GM12878 (cell line): ENCODE results near the gene SPRR3. TPM values are rescaled to one million over a fixed set of nuclear protein-coding genes. Genes with fewer than 3 reads are reported as not detected.

Experiments used
- ATAC-seq: fragments of 200-7000 bp; cut with Tn5 transposase; 3 replicates; pipeline ENCODE4 v1.9.1; 2020; ENCODE audit warnings: mild to moderate bottlenecking, moderate library complexity
- BruUV-seq: library from RNA; stranded (reverse); fragments of 400-500 nt; replicated peaks from 2 replicates; lab custom pipeline; 2021; lab: Mats Ljungman, UMichigan
- CTCF ChIA-PET: fragments of 300-600 bp; sonication (Branson Sonifier 250); formaldehyde crosslinking; extraction: SDS; loops from one replicate; lab custom pipeline; 2021; ENCODE audit warnings: inconsistent platforms; lab: Yijun Ruan, JAX
- POLR2A ChIA-PET: fragments of 350-600 bp; formaldehyde crosslinking; extraction: SDS; loops from one replicate; lab custom pipeline; 2021; ENCODE audit warnings: inconsistent platforms; lab: Charles Lee
- RAD21 ChIA-PET: fragments of 300-600 bp; sonication (Branson Sonifier 250); formaldehyde crosslinking; loops from one replicate; lab custom pipeline; 2023; ENCODE audit warnings: antibody characterized with exemption; ENCODE audit not compliant: unreplicated experiment; lab: Charles Lee
- SMC1A ChIA-PET: fragments of 300-600 bp; sonication (Branson Sonifier 250); formaldehyde crosslinking; loops from one replicate; lab custom pipeline; 2023; ENCODE audit not compliant: unreplicated experiment, uncharacterized antibody; lab: Charles Lee
- DNase-seq: peaks from one replicate; pipeline ENCODE4 v3.0.0-alpha.2; 2011; ENCODE audit warnings: low read depth, low spot score
- FAIRE-seq: peaks from 3 replicates; lab custom pipeline; 2011; peaks lifted over from hg19 to GRCh38; lab: Jason Lieb, UNC
- H2AFZ ChIP-seq: 2 replicates; pipeline ENCODE4 v1.6.0; 2011; ENCODE audit warnings: low read depth, low read length, control low read depth; ENCODE audit not compliant: control insufficient read depth
- H3K27ac ChIP-seq: 2 replicates; pipeline ENCODE4 v1.5.1; 2011; ENCODE audit warnings: control low read depth; ENCODE audit not compliant: control insufficient read depth, insufficient read depth
- H3K27me3 ChIP-seq, 2 experiments: replicated peaks in 1 of 2; 2 replicates each; pipeline versions ENCODE4 v1.6.0 to v1.6.1; 2011; ENCODE audit warnings: low read length in 1 of 2; ENCODE audit not compliant: control insufficient read depth in 2 of 2, insufficient read depth in 2 of 2
- H3K36me3 ChIP-seq, 2 experiments: 2 replicates each; pipeline ENCODE4 v1.5.1; 2011; ENCODE audit warnings: low read length in 1 of 2; ENCODE audit not compliant: control insufficient read depth in 2 of 2, insufficient read depth in 2 of 2
- H3K4me1 ChIP-seq: 2 replicates; pipeline ENCODE4 v1.6.1; 2011; ENCODE audit warnings: mild to moderate bottlenecking, low read length, moderate library complexity, mixed read lengths; ENCODE audit not compliant: control insufficient read depth, insufficient read depth
- H3K4me2 ChIP-seq: 2 replicates; pipeline ENCODE4 v1.6.0; 2011; ENCODE audit warnings: control low read depth; ENCODE audit not compliant: control insufficient read depth, insufficient read depth
- H3K4me3 ChIP-seq: fragments of 200-600 bp; sonication (generic); 2 replicates; pipeline ENCODE4 v1.5.1; 2016
- H3K79me2 ChIP-seq: 2 replicates; pipeline ENCODE4 v1.6.0; 2011; ENCODE audit warnings: low read length; ENCODE audit not compliant: control insufficient read depth, insufficient read depth
- H3K9ac ChIP-seq: 2 replicates; pipeline ENCODE4 v1.8.0; 2011; ENCODE audit warnings: low read length, control low read depth, mixed read lengths; ENCODE audit not compliant: control insufficient read depth, insufficient read depth
- H3K9me3 ChIP-seq: replicated peaks from 3 replicates; pipeline ENCODE4 v1.5.1; 2011; ENCODE audit warnings: mild to moderate bottlenecking, low read length; ENCODE audit not compliant: control insufficient read depth, insufficient read depth
- H4K20me1 ChIP-seq: 2 replicates; pipeline ENCODE4 v1.6.0; 2011; ENCODE audit not compliant: control insufficient read depth, insufficient read depth
- EP300 ChIP-seq, 2 experiments: fragments of 150-350 bp in 1 of 2; IDR thresholded peaks; 2 replicates each; pipeline ENCODE4 v1.6.1; 2011 to 2012; ENCODE audit warnings: low read depth in 2 of 2, low read length in 2 of 2, borderline replicate concordance in 1 of 2, improper control_type of control experiment in 1 of 2, inconsistent platforms in 1 of 2; ENCODE audit not compliant: control insufficient read depth in 1 of 2
- HDAC6 ChIP-seq: fragments of 200-600 bp; sonication (generic); IDR thresholded peaks from one replicate; pipeline ENCODE4 v1.8.0; 2017; ENCODE audit warnings: antibody characterized with exemption; ENCODE audit not compliant: unreplicated experiment
- HDGF ChIP-seq: fragments of 450-650 bp; IDR thresholded peaks from 2 replicates; pipeline ENCODE4 v1.6.1; 2016; ENCODE audit warnings: antibody characterized with exemption
- KDM1A ChIP-seq: fragments of 200-600 bp; sonication (generic); IDR thresholded peaks from 2 replicates; pipeline ENCODE4 v1.6.1; 2016; ENCODE audit warnings: borderline replicate concordance
- RBBP5 ChIP-seq: fragments of 200-600 bp; sonication (generic); conservative IDR thresholded peaks from 2 replicates; pipeline ENCODE4 v1.6.1; 2016
- SUPT20H ChIP-seq: IDR thresholded peaks from 2 replicates; pipeline ENCODE4 v1.6.1; 2011; ENCODE audit warnings: low read depth, mild to moderate bottlenecking, low read length, moderate library complexity, borderline replicate concordance; ENCODE audit not compliant: control insufficient read depth
- ZNF24 ChIP-seq: fragments of 450-650 bp; IDR thresholded peaks from 2 replicates; pipeline ENCODE4 v1.6.1; 2017; ENCODE audit warnings: antibody characterized with exemption, mild to moderate bottlenecking
- ZSCAN29 ChIP-seq: fragments of 450-650 bp; IDR thresholded peaks from 2 replicates; pipeline ENCODE4 v1.6.1; 2017; ENCODE audit warnings: mild to moderate bottlenecking, moderate library complexity
- WGBS: methylation state at CpG from one replicate; pipeline ENCODE4 v1.1.6; 2016; ENCODE audit warnings: low lambda C conversion rate; ENCODE audit not compliant: insufficient replicate concordance, insufficient coverage; ENCODE audit errors: missing lambda C conversion rate; 5-methylcytosine and 5-hydroxymethylcytosine counted together
- in situ Hi-C: fragments of 300-500 bp; cut with MboI; formaldehyde crosslinking; loops from 9 replicates; pipeline ENCODE4 v1.14.3; 2018; ENCODE audit warnings: mixed read lengths
- intact Hi-C: fragments of 100-400 bp; cut with micrococcal nuclease; formaldehyde crosslinking; loops from one replicate; pipeline ENCODE4 v1.14.2; 2022; ENCODE audit not compliant: unreplicated experiment
- polyA plus RNA-seq, 11 experiments: library from polyadenylated mRNA; depleted of rRNA in 4 of 11; unstranded in 6 of 11; stranded (reverse) in 5 of 11; fragments of >200 nt; fragmentation: Nextera tagmentation in 4 of 11; fragmentation: Illumina TruSeq in 1 of 11; extraction: Ambion mirVana in 4 of 11; extraction: Trizol in 1 of 11; gene quantifications; 1 replicate in 1 of 11; 2 replicates in 10 of 11; pipeline versions ENCODE4 v1.2.1 to v1.2.3, GENCODE V29; 2011 to 2016; ENCODE audit warnings: inconsistent platforms in 2 of 11, missing spikeins in 2 of 11, low read depth in 1 of 11
- total RNA-seq, 4 experiments: library from RNA; depleted of rRNA in 3 of 4; stranded (reverse); fragments of >200 nt in 3 of 4; fragmentation: Illumina TruSeq in 1 of 4; extraction: Trizol in 1 of 4; gene quantifications; 2 replicates each; pipeline versions ENCODE4 v1.2.1 to v1.2.3, GENCODE V29; 2013 to 2021
- TF ChIP-seq, protein P1 (sequence below): IDR thresholded peaks from 2 replicates; pipeline ENCODE4 v1.6.1; 2012; ENCODE audit warnings: mild to moderate bottlenecking, low read depth, low read length
- TF ChIP-seq, protein P2 (sequence below): fragments of 450-650 bp; IDR thresholded peaks from 2 replicates; pipeline ENCODE4 v1.6.1; 2014; ENCODE audit warnings: mild to moderate bottlenecking
- TF ChIP-seq, protein P3 (sequence below): IDR thresholded peaks from 2 replicates; pipeline ENCODE4 v1.6.1; 2012; ENCODE audit warnings: low read depth, low read length, improper control_type of control experiment
- TF ChIP-seq, protein P4 (sequence below): IDR thresholded peaks from 2 replicates; pipeline ENCODE4 v1.6.1; 2011; ENCODE audit warnings: borderline replicate concordance, low read depth, mild to moderate bottlenecking, moderate library complexity, low read length; ENCODE audit not compliant: insufficient read depth, poor library complexity, severe bottlenecking

Gene SPRR3
- total and polyA plus RNA-seq, 10 of the 15 experiments (the other 5 are each of a cell fraction or from before 2014, with no cell fraction given): not detected

DNA sequence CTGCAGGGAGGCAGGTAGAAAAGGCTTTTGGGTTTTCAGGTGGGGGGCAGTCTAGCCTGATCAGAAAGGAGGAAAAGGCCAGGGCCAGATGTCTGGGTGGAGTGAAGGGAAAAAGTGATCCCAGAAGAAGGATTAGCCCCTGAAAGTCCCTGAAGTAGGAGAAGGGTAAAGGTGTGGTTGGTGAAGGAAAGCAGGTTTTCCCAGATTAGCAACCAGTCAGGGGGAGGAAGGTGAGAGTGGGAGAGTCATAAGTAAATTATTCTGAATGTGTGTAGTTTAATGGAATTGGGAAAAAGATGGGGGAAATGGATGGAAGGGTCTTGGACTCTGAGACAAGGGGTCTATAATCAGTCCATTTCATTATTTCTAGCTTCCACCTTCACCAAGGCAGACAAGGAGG lies 18.3 kb upstream of the SPRR3 start (continued):
- TF ChIP-seq ZNF24 (no peak), EP300 (IDR thresholded peaks at IDR 0.05; ENCODE audit: borderline replicate concordance in 1 of 2, control insufficient read depth in 1 of 2, low read depth in 2 of 2, low read length in 2 of 2) (no peak), RBBP5 (no peak), ZSCAN29 (no peak), HDGF (no peak)
- TF ChIP-seq, protein P1, sequence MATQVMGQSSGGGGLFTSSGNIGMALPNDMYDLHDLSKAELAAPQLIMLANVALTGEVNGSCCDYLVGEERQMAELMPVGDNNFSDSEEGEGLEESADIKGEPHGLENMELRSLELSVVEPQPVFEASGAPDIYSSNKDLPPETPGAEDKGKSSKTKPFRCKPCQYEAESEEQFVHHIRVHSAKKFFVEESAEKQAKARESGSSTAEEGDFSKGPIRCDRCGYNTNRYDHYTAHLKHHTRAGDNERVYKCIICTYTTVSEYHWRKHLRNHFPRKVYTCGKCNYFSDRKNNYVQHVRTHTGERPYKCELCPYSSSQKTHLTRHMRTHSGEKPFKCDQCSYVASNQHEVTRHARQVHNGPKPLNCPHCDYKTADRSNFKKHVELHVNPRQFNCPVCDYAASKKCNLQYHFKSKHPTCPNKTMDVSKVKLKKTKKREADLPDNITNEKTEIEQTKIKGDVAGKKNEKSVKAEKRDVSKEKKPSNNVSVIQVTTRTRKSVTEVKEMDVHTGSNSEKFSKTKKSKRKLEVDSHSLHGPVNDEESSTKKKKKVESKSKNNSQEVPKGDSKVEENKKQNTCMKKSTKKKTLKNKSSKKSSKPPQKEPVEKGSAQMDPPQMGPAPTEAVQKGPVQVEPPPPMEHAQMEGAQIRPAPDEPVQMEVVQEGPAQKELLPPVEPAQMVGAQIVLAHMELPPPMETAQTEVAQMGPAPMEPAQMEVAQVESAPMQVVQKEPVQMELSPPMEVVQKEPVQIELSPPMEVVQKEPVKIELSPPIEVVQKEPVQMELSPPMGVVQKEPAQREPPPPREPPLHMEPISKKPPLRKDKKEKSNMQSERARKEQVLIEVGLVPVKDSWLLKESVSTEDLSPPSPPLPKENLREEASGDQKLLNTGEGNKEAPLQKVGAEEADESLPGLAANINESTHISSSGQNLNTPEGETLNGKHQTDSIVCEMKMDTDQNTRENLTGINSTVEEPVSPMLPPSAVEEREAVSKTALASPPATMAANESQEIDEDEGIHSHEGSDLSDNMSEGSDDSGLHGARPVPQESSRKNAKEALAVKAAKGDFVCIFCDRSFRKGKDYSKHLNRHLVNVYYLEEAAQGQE: no peak
- TF ChIP-seq, protein P2, sequence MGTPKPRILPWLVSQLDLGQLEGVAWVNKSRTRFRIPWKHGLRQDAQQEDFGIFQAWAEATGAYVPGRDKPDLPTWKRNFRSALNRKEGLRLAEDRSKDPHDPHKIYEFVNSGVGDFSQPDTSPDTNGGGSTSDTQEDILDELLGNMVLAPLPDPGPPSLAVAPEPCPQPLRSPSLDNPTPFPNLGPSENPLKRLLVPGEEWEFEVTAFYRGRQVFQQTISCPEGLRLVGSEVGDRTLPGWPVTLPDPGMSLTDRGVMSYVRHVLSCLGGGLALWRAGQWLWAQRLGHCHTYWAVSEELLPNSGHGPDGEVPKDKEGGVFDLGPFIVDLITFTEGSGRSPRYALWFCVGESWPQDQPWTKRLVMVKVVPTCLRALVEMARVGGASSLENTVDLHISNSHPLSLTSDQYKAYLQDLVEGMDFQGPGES: no peak

DNA sequence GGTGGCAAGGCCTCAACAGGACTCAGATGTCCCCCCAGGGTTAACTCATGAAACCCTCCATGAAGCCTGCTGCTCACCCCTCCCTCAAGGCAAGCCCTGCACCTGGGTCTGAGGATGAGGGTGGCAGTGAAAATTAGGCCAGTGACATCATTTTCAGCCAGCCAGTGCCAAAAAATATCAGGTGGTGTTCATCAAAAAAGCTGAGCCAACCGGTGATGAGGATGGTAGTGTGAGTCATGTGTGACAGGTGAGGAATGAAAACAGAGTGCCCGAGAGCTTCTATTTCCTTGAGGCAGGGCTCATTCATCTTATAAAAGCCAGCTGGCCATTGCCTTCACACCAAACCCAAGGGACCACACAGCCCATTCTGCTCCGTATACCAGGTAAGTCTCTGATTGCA lies 17.8 kb upstream of the SPRR3 start, which contains the start of gene SPRR1A:
SPRR1A (plus strand) TSS at position 339 of the 400 bp plus-strand sequence. CDS start 1,150 bp downstream, outside the sequence.
- Histone ChIP-seq H3K9me3 (no peaks in the 10 kb centered on the region), H3K36me3 (no peaks in the 10 kb centered on the region), H3K4me1 (no peaks in the 10 kb centered on the region), H3K27me3 (no peaks in the 10 kb centered on the region), H2AFZ (no peak within 1 kb of the TSS), H3K4me3 (no peak within 1 kb of the TSS), H3K9ac (no peak within 1 kb of the TSS), H3K4me2 (no peak within 1 kb of the TSS), H3K79me2 (no peaks in the 10 kb centered on the region), H3K27ac (no peak within 1 kb of the TSS), H4K20me1 (no peaks in the 10 kb centered on the region; the same call in 1 of the 2 replicates)
- ChIA-PET POLR2A (no interaction called here), SMC1A (no interaction called here), RAD21 (no interaction called here), CTCF (interaction anchor here (1.6 kb wide), 1 partner anchor 209 kb away, joined by 3 read pairs; no protein-coding TSS in a partner anchor)
- FAIRE-seq (no peak), DNase-seq (no peak), ATAC-seq (no peak)
- in situ Hi-C loops: no loop called here
- no TSS peak for BruUV-seq
- WGBS: 15% methylated on average over 3 of the region's 3 CpGs
- intact Hi-C loops: no loop called here
- TF ChIP-seq SUPT20H (no peak), RBBP5 (no peak), KDM1A (no peak), HDAC6 (no peak)
- TF ChIP-seq, protein P3, sequence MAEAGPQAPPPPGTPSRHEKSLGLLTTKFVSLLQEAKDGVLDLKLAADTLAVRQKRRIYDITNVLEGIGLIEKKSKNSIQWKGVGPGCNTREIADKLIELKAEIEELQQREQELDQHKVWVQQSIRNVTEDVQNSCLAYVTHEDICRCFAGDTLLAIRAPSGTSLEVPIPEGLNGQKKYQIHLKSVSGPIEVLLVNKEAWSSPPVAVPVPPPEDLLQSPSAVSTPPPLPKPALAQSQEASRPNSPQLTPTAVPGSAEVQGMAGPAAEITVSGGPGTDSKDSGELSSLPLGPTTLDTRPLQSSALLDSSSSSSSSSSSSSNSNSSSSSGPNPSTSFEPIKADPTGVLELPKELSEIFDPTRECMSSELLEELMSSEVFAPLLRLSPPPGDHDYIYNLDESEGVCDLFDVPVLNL: no peak
- TF ChIP-seq, protein P4, sequence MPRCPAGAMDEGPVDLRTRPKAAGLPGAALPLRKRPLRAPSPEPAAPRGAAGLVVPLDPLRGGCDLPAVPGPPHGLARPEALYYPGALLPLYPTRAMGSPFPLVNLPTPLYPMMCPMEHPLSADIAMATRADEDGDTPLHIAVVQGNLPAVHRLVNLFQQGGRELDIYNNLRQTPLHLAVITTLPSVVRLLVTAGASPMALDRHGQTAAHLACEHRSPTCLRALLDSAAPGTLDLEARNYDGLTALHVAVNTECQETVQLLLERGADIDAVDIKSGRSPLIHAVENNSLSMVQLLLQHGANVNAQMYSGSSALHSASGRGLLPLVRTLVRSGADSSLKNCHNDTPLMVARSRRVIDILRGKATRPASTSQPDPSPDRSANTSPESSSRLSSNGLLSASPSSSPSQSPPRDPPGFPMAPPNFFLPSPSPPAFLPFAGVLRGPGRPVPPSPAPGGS: no peak
